ENCODE measurements around the gene ENKD1.

The ENKD1 gene

DNA sequence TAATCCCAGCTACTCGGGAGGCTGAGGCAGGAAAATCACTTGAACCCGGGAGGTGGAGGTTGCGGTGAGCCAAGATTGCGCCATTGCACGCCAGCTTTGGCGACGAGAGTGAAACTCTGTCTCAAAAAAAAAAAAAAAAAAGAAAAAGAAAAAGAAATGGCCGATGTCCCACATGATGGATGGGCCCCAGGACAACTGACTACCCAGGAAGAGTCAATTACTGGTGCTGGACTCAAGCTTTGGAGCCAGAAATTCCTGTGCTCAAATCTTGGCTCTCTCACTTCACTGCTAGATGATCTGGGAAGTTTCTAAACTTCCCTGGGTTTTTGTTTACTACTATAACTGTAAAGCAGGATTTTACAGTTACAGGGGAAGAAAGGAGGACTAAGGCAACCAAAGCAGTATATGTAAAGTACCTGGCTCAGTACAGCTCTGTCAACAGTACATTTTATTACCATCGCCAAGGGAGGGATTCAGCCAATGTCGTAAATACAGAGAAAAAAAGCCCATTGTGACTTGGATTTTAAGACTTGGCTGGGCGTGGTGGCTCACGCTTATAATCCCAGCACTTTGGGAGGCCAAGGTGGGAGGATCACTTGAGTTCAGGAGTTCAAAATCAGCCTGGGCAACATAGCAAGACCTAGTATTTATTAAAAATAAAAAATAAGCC is 11.9 kb upstream of the ENKD1 start:
- TF ChIP-seq ZBTB7A (IDR thresholded peaks at IDR 0.05; ENCODE audit: low read depth): no peak
- TF ChIP-seq TEAD4 (IDR thresholded peaks at IDR 0.05): no peak
- TF ChIP-seq FOXM1 (IDR thresholded peaks at IDR 0.05; ENCODE audit: borderline replicate concordance, low read depth): no peak
- no peak for TF ChIP-seq RAD21 (IDR thresholded peaks at IDR 0.05; ENCODE audit: low read depth)
- no peak for TF ChIP-seq TAF1 (IDR thresholded peaks at IDR 0.05; ENCODE audit: low read depth)
- no peak for TF ChIP-seq USF1 (IDR thresholded peaks at IDR 0.05)
- TF ChIP-seq NFIC (IDR thresholded peaks at IDR 0.05): no peak
- no peak for TF ChIP-seq YY1 (IDR thresholded peaks at IDR 0.05; ENCODE audit: low read depth)
- TF ChIP-seq CEBPB (IDR thresholded peaks at IDR 0.05): no peak
- no peak for TF ChIP-seq CREB1 (IDR thresholded peaks at IDR 0.05; ENCODE audit: low read depth)
- TF ChIP-seq TCF12 (IDR thresholded peaks at IDR 0.05; ENCODE audit: low read depth): no peak
- TF ChIP-seq EGR1 (IDR thresholded peaks at IDR 0.05): no peak
- TF ChIP-seq, protein P1, sequence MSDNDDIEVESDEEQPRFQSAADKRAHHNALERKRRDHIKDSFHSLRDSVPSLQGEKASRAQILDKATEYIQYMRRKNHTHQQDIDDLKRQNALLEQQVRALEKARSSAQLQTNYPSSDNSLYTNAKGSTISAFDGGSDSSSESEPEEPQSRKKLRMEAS (IDR thresholded peaks at IDR 0.05): no peak
- TF ChIP-seq EP300 (IDR thresholded peaks at IDR 0.05; ENCODE audit: borderline replicate concordance): no peak
- TF ChIP-seq REST (IDR thresholded peaks at IDR 0.05; ENCODE audit: low read depth): no peak

DNA sequence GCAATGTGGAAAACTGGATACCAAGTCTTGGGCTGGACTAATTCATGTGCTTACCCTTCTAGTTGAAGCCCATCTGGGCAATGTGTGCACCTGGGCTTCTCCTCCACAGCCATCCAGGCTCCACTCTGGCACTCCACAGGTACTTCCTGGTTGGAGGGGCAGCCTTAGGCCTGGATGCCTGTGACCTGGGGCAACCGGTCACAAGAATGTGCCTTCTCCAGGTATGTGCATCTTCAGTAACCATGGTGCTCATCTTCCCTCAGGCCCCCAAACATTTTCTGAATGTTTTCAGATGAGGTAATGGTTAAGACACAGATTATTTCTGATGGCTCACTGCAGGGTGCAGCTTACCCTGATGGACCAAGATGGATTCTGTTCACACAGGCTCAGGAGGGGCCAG is 11.2 kb upstream of the ENKD1 start:
- TF ChIP-seq TAF1 (IDR thresholded peaks at IDR 0.05; ENCODE audit: low read depth) (no peak), CREB1 (IDR thresholded peaks at IDR 0.05; ENCODE audit: low read depth) (no peak), YY1 (IDR thresholded peaks at IDR 0.05; ENCODE audit: low read depth) (no peak), ZBTB7A (IDR thresholded peaks at IDR 0.05; ENCODE audit: low read depth) (no peak), CEBPB (IDR thresholded peaks at IDR 0.05) (no peak), FOXM1 (IDR thresholded peaks at IDR 0.05; ENCODE audit: borderline replicate concordance, low read depth) (no peak), RAD21 (IDR thresholded peaks at IDR 0.05; ENCODE audit: low read depth) (no peak), TCF12 (IDR thresholded peaks at IDR 0.05; ENCODE audit: low read depth) (no peak), EP300 (IDR thresholded peaks at IDR 0.05; ENCODE audit: borderline replicate concordance) (no peak), EGR1 (IDR thresholded peaks at IDR 0.05) (no peak), USF1 (IDR thresholded peaks at IDR 0.05) (no peak), NFIC (IDR thresholded peaks at IDR 0.05) (no peak)

DNA sequence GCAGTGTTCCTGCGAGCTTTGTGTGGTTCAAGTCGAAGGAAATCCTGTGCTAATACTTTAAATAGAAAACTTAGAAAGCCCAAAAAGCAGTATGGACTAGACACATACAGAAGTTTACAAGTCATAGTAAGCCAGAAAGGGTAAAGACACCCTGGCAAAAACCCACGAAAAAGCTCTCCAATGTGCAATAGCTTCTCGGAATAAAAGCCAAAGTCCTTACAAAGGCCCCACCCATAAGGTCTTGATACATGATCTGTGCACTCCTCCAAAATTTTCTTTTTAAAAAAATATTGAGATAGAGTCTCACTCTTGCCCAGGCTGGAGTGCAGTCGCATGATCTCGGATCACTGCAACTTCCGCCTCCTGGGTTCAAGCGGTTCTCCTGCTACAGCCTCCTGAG is 10.4 kb upstream of the ENKD1 start:
- TF ChIP-seq, protein P1 (IDR thresholded peaks at IDR 0.05): no peak
- TF ChIP-seq FOXM1 (IDR thresholded peaks at IDR 0.05; ENCODE audit: borderline replicate concordance, low read depth) (no peak), YY1 (IDR thresholded peaks at IDR 0.05; ENCODE audit: low read depth) (no peak), CEBPB (IDR thresholded peaks at IDR 0.05) (no peak), USF1 (IDR thresholded peaks at IDR 0.05) (no peak), ZBTB7A (IDR thresholded peaks at IDR 0.05; ENCODE audit: low read depth) (no peak), RAD21 (IDR thresholded peaks at IDR 0.05; ENCODE audit: low read depth) (no peak), TAF1 (IDR thresholded peaks at IDR 0.05; ENCODE audit: low read depth) (no peak), TEAD4 (IDR thresholded peaks at IDR 0.05) (no peak)

DNA sequence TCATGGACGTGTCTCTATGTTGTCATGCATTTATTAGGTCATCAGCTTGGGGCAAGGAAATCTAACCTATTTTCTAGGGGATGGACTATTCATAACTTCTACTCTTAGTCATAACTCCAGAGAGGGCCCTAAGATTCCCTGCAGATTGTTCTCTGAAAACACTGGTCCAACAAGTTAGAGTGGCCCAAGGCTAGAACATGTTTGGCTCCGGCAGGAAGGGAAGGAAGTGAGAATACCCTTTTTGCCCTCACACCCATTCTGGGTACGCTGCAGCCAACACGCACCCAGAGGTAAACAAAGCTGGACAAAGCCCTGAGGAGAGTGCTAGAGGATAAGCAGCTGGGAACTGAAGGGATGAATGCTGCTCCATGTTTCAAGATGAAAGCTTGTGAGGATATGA is 10.0 kb upstream of the ENKD1 start:
- TF ChIP-seq EP300 (IDR thresholded peaks at IDR 0.05; ENCODE audit: borderline replicate concordance): no peak
- TF ChIP-seq TCF12 (IDR thresholded peaks at IDR 0.05; ENCODE audit: low read depth): no peak
- no peak for TF ChIP-seq REST (IDR thresholded peaks at IDR 0.05; ENCODE audit: low read depth)
- no peak for TF ChIP-seq USF1 (IDR thresholded peaks at IDR 0.05)
- TF ChIP-seq CEBPB (IDR thresholded peaks at IDR 0.05): no peak
- TF ChIP-seq NFIC (IDR thresholded peaks at IDR 0.05): no peak
- TF ChIP-seq, protein P1 (IDR thresholded peaks at IDR 0.05): no peak
- TF ChIP-seq EGR1 (IDR thresholded peaks at IDR 0.05): no peak
- TF ChIP-seq TAF1 (IDR thresholded peaks at IDR 0.05; ENCODE audit: low read depth): no peak

- TF ChIP-seq TEAD4 (IDR thresholded peaks at IDR 0.05) (no peak), TCF12 (IDR thresholded peaks at IDR 0.05; ENCODE audit: low read depth) (no peak), RAD21 (IDR thresholded peaks at IDR 0.05; ENCODE audit: low read depth) (no peak), EGR1 (IDR thresholded peaks at IDR 0.05) (no peak), USF1 (IDR thresholded peaks at IDR 0.05) (no peak), CEBPB (IDR thresholded peaks at IDR 0.05) (no peak), ZBTB7A (IDR thresholded peaks at IDR 0.05; ENCODE audit: low read depth) (no peak), CREB1 (IDR thresholded peaks at IDR 0.05; ENCODE audit: low read depth) (no peak), NFIC (IDR thresholded peaks at IDR 0.05) (no peak)
These were observed 9.4 kb upstream of the ENKD1 start for GRCh38 chr16:67675999-67676398.
